Spleen (tissue), 11 donors: ENCODE measurements around the gene PACSIN3. TPM values are rescaled to one million over a fixed set of nuclear protein-coding genes. Genes with fewer than 3 reads are reported as not detected.

ENCODE experiments used
- DNase-seq: peaks from one replicate; pipeline ENCODE4 v3.0.0-alpha.2; 2020
- H3K27ac ChIP-seq, 8 donors: fragments of 200-600 bp; sonication (generic) in 7 of 8; 1 replicate in 4 of 8; 2 replicates in 4 of 8; pipeline versions ENCODE4 v1.5.0 to v1.8.0; 2016 to 2021; ENCODE audit warnings: inconsistent platforms in 4 of 8, mild to moderate bottlenecking in 4 of 8, moderate library complexity in 1 of 8
- H3K27me3 ChIP-seq, 7 donors: fragments of 200-600 bp; sonication (generic) in 6 of 7; replicated peaks in 1 of 7; 1 replicate in 4 of 7; 2 replicates in 3 of 7; pipeline versions ENCODE4 v1.5.0 to v1.8.0; 2016 to 2021; ENCODE audit warnings: inconsistent platforms in 3 of 7, mild to moderate bottlenecking in 1 of 7
- H3K36me3 ChIP-seq, 6 donors: fragments of 200-600 bp; sonication (generic) in 5 of 6; 1 replicate in 4 of 6; 2 replicates in 2 of 6; pipeline versions ENCODE4 v1.5.0 to v1.8.0; 2016 to 2021; ENCODE audit warnings: inconsistent platforms in 2 of 6
- H3K4me1 ChIP-seq, 6 donors: fragments of 200-600 bp; sonication (generic) in 5 of 6; 1 replicate in 3 of 6; 2 replicates in 3 of 6; pipeline versions ENCODE4 v1.5.0 to v1.8.0; 2016 to 2021; ENCODE audit warnings: inconsistent platforms in 3 of 6
- H3K4me3 ChIP-seq, 8 donors: fragments of 200-600 bp; sonication (generic) in 7 of 8; 1 replicate in 4 of 8; 2 replicates in 4 of 8; pipeline versions ENCODE4 v1.5.0 to v1.8.0; 2016 to 2021; ENCODE audit warnings: inconsistent platforms in 4 of 8, mild to moderate bottlenecking in 4 of 8, moderate library complexity in 2 of 8
- H3K9me3 ChIP-seq, 8 donors: fragments of 200-600 bp; sonication (generic) in 7 of 8; 1 replicate in 4 of 8; 2 replicates in 4 of 8; pipeline versions ENCODE4 v1.5.0 to v1.8.0; 2016 to 2021; ENCODE audit warnings: inconsistent platforms in 4 of 8
- CTCF ChIP-seq, 11 experiments: fragments of 200-600 bp in 7 of 11; fragments of 450-650 bp in 4 of 11; sonication (generic) in 4 of 11; IDR thresholded peaks in 8 of 11; conservative IDR thresholded peaks in 3 of 11; 1 replicate in 7 of 11; 2 replicates in 4 of 11; pipeline versions ENCODE4 v1.4.0 to v1.8.0; 2016 to 2021; ENCODE audit warnings: antibody characterized with exemption in 11 of 11, inconsistent platforms in 4 of 11, mild to moderate bottlenecking in 1 of 11
- POLR2A ChIP-seq, 3 donors: fragments of 450-650 bp; IDR thresholded peaks; one replicate each; pipeline ENCODE4 v1.5.1; 2017; ENCODE audit warnings: antibody characterized with exemption in 3 of 3, mild to moderate bottlenecking in 1 of 3
- POLR2AphosphoS5 ChIP-seq, 3 donors: sonication (generic); formaldehyde crosslinking; IDR thresholded peaks; one replicate each; pipeline ENCODE4 v1.5.1; 2017; ENCODE audit warnings: antibody characterized with exemption in 3 of 3
- WGBS, 5 donors: extraction: QIAGEN DNeasy Blood & Tissue Kit in 3 of 5; methylation state at CpG; one replicate each; pipeline versions ENCODE4 v1.1.5 to v1.1.7; 2013 to 2018; 5-methylcytosine and 5-hydroxymethylcytosine counted together
- intact Hi-C: fragments of 100-400 bp; cut with DNase I; formaldehyde crosslinking; loops from one replicate; pipeline ENCODE4 v1.15.0; 2023; ENCODE audit warnings: low total_unique reads
- polyA plus RNA-seq, 3 donors: library from polyadenylated mRNA; stranded (reverse); fragments of 200-250 nt; gene quantifications; one replicate each; pipeline ENCODE4 v1.2.1, GENCODE V29; 2013
- total RNA-seq, 7 donors: library from RNA; depleted of rRNA in 3 of 7; stranded (reverse); fragments of >200 nt in 3 of 7; fragmentation: NEBNext Ultra II Directional in 4 of 7; extraction: Animal tissue kit (Norgen Biotek cat#: 25700) in 4 of 7; gene quantifications; one replicate each; pipeline versions ENCODE4 v1.1.0 to v1.2.1, GENCODE V29; 2016 to 2021
- donor health status: healthy with polysubstance abuse.
- donor health status: DM: no; HTN: no; CAD: no; lungs with moderate emphysema.
- donor health status: DM: no; HTN: no; CAD: no.
- donor health status: Bipolar disorder and iron deficiency.
- donor health status: healthy.
- donor health status: DM: no; HTN: no; CAD: no.
- donor health status: DM: yes; HTN: yes; CAD: no.

Gene PACSIN3
- total and polyA plus RNA-seq, 10 donors, result 1.2 to 13.0 (median 3.1) TPM

GRCh38 chr11:47152126-47152952 is 33.9 kb downstream of the PACSIN3 start:
- Histone ChIP-seq H3K27me3 (no peaks in the 10 kb centered on the region), H3K9me3 (no peaks in the 10 kb centered on the region), H3K36me3 (peaks cover 0 to 22% (median 2%) of the 10 kb centered on the region in 6 donors), H3K27ac (no peak overlapping the region), H3K4me3 (no peak overlapping the region), H3K4me1 (peaks cover 8 to 43% (median 27%) of the 10 kb centered on the region in 6 donors)
- TF ChIP-seq CTCF (IDR thresholded peaks at IDR 0.05 in 8 of 11, conservative IDR thresholded peaks at IDR 0.05 in 3 of 11) (no peak), POLR2AphosphoS5 (IDR thresholded peaks at IDR 0.05) (no peak), POLR2A (IDR thresholded peaks at IDR 0.05) (no peak)
- WGBS, 5 donors, result 67 to 75% (median 70%) methylated on average over 16 of the region's 16 CpGs
- DNase-seq, result no peak
- intact Hi-C loops, result loop anchor here (2.0 kb wide), 1 partner anchor 264 kb away; no protein-coding TSS in a partner anchor

GRCh38 chr11:47149782-47150181 is 36.5 kb downstream of the PACSIN3 start:
- peaks cover 0 to 7% (median 0%) of the 10 kb centered on the region in 6 donors for H3K36me3 ChIP-seq
- intact Hi-C loops, result no loop called here
- H3K27me3 ChIP-seq, result no peaks in the 10 kb centered on the region
- no peak overlapping the region for H3K4me3 ChIP-seq
- H3K4me1 ChIP-seq, result peaks cover 7 to 29% (median 17%) of the 10 kb centered on the region in 6 donors
- no peak for DNase-seq
- 67 to 78% (median 68%) methylated on average over 2 of the region's 2 CpGs for WGBS, 5 donors
- TF ChIP-seq POLR2AphosphoS5 (IDR thresholded peaks at IDR 0.05) (no peak), CTCF (IDR thresholded peaks at IDR 0.05 in 8 of 11, conservative IDR thresholded peaks at IDR 0.05 in 3 of 11) (no peak), POLR2A (IDR thresholded peaks at IDR 0.05) (no peak)
- no peak overlapping the region for H3K27ac ChIP-seq
- no peaks in the 10 kb centered on the region for H3K9me3 ChIP-seq

GRCh38 chr11:47148903-47149531 is 37.2 kb downstream of the PACSIN3 start:
- no peak for DNase-seq

GRCh38 chr11:47148270-47148669 is 38.0 kb downstream of the PACSIN3 start:
- WGBS, 5 donors, result 88 to 95% (median 93%) methylated on average over 4 of the region's 4 CpGs
- intact Hi-C loops, result no loop called here

More at GRCh38 chr11:47148903-47149531, 37.2 kb downstream of the PACSIN3 start:
- H3K4me1 ChIP-seq, result peaks cover 7 to 21% (median 10%) of the 10 kb centered on the region in 6 donors
- no peaks in the 10 kb centered on the region for H3K27me3 ChIP-seq
- no peaks in the 10 kb centered on the region for H3K9me3 ChIP-seq
- H3K4me3 ChIP-seq, result no peak overlapping the region
- no peak overlapping the region for H3K27ac ChIP-seq
- 67 to 88% (median 80%) methylated on average over 10 of the region's 10 CpGs for WGBS, 5 donors
- TF ChIP-seq POLR2AphosphoS5 (IDR thresholded peaks at IDR 0.05), result no peak
- intact Hi-C loops, result no loop called here
- peaks cover 0 to 7% (median 0%) of the 10 kb centered on the region in 6 donors for H3K36me3 ChIP-seq

More at GRCh38 chr11:47148270-47148669, 38.0 kb downstream of the PACSIN3 start:
- H3K9me3 ChIP-seq, result no peaks in the 10 kb centered on the region
- H3K4me1 ChIP-seq, result peaks cover 4 to 14% (median 8%) of the 10 kb centered on the region in 6 donors
- H3K4me3 ChIP-seq, result no peak overlapping the region
- H3K36me3 ChIP-seq, result peaks cover 0 to 7% (median 0%) of the 10 kb centered on the region in 6 donors
- no peak overlapping the region for H3K27ac ChIP-seq
- no peak for TF ChIP-seq CTCF (IDR thresholded peaks at IDR 0.05 in 8 of 11, conservative IDR thresholded peaks at IDR 0.05 in 3 of 11)
- TF ChIP-seq POLR2A (IDR thresholded peaks at IDR 0.05), result no peak
- no peak for TF ChIP-seq POLR2AphosphoS5 (IDR thresholded peaks at IDR 0.05)
- H3K27me3 ChIP-seq, result no peaks in the 10 kb centered on the region
- no peak for DNase-seq
